ENCODE results near the gene CHMP6. TPM values are rescaled to one million over a fixed set of nuclear protein-coding genes. Genes with fewer than 3 reads are reported as not detected.

The CHMP6 gene
- polyA plus RNA-seq, 3 donors, result 20.3 to 44.8 (median 44.1) TPM

DNA sequence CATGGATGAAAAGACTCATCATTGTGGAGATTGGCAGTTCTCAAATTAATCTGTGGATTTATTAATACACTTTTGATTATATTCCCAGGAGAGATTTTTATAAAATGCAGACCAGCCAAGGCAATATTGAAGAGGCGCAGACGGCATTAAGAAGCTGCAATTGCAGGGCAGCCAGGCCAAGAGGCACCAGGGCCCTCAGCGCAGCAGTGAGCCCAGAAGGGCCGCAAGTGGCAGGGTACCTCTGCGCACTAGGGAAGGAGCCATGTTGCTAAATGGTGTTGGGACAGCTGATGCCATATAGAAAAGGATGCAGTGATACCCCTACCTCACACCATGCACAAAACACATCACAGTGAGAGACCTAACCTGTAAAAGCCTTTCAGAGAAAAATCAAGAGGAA is 36.6 kb upstream of the CHMP6 start:
- intact Hi-C loops (cut with micrococcal nuclease), result no loop called here
- Histone ChIP-seq H3K9ac (ENCODE audit: insufficient read depth, low read length, poor library complexity, severe bottlenecking) (no peak overlapping the region), H3K36me3 (replicated peaks in 1 of 2; ENCODE audit: control insufficient read depth in 1 of 2, insufficient read depth in 2 of 2, low read length in 2 of 2) (peaks cover 12 to 24% of the 10 kb centered on the region in 2 donors), H2AFZ (ENCODE audit: insufficient read depth, low read depth, low read length, poor library complexity, severe bottlenecking) (no peak overlapping the region), H3K4me3 (replicated peaks in 1 of 3; ENCODE audit: low read depth in 2 of 3, low read length in 3 of 3) (no peak overlapping the region), H3K79me2 (ENCODE audit: insufficient read depth, low read length) (no peaks in the 10 kb centered on the region), H3K4me1 (ENCODE audit: control insufficient read depth in 1 of 2, insufficient read depth in 2 of 2, low read length in 2 of 2) (no peaks in the 10 kb centered on the region), H3K27ac (ENCODE audit: low read depth in 1 of 2, low read length in 2 of 2) (no peak overlapping the region), H3K4me2 (replicated peaks; ENCODE audit: extremely low read depth, low read length, poor library complexity, severe bottlenecking) (no peak overlapping the region), H3K9me3 (replicated peaks in 1 of 2; ENCODE audit: control insufficient read depth in 1 of 2, insufficient read depth in 1 of 2, low read length in 2 of 2) (no peaks in the 10 kb centered on the region), H3K27me3 (ENCODE audit: control insufficient read depth in 2 of 2, insufficient read depth in 2 of 2, low read length in 2 of 2) (no peaks in the 10 kb centered on the region), H4K20me1 (ENCODE audit: insufficient read depth, low read length) (no peaks in the 10 kb centered on the region)
- H3K9me3 Mint-ChIP-seq, result no peaks in the 10 kb centered on the region
- H3K27me3 Mint-ChIP-seq (ENCODE audit: low read depth in 3 of 3), result no peaks in the 10 kb centered on the region
- no peak overlapping the region for H3K4me3 Mint-ChIP-seq
- 100% methylated on average over 4 of the region's 5 CpGs for WGBS (ENCODE audit: insufficient coverage)
- TF ChIP-seq, protein P1, sequence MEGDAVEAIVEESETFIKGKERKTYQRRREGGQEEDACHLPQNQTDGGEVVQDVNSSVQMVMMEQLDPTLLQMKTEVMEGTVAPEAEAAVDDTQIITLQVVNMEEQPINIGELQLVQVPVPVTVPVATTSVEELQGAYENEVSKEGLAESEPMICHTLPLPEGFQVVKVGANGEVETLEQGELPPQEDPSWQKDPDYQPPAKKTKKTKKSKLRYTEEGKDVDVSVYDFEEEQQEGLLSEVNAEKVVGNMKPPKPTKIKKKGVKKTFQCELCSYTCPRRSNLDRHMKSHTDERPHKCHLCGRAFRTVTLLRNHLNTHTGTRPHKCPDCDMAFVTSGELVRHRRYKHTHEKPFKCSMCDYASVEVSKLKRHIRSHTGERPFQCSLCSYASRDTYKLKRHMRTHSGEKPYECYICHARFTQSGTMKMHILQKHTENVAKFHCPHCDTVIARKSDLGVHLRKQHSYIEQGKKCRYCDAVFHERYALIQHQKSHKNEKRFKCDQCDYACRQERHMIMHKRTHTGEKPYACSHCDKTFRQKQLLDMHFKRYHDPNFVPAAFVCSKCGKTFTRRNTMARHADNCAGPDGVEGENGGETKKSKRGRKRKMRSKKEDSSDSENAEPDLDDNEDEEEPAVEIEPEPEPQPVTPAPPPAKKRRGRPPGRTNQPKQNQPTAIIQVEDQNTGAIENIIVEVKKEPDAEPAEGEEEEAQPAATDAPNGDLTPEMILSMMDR (IDR thresholded peaks at IDR 0.05), result no peak
- H3K36me3 Mint-ChIP-seq, result peaks cover 20 to 25% of the 10 kb centered on the region in 2 donors
- no peak for DNase-seq
- H3K27ac Mint-ChIP-seq, result no peak overlapping the region
- no peaks in the 10 kb centered on the region for H3K4me1 Mint-ChIP-seq

DNA sequence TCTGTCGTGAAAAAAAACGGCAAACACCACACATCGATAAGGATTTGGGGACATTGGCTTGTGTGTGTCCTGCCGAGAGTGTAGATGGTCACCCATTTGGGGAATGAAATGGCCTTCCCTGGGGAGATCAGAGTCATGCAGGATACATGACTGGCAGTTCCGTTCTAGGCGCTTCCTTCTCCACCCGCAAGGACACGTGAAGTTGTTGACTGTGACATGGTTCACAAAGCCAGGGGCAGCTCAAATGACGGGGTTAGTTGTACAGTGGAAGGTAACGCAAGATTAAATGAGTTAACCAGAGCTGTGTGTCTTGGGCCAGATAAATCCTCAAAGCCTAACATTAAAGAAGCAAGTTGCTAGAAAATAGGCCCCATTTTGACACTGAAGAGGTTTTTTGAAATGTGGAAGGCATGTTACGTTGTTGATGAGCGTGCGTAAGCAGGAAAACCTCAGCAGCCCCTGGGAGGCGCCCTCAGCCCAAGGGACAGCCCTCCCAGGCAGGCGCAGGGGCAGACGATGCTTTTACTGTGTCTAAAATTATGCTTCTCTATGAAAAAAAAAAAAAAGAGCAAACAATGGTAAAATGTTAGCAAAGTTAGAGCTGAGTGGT is 35.9 kb upstream of the CHMP6 start:
- WGBS (ENCODE audit: insufficient coverage), result 91% methylated on average over 10 of the region's 16 CpGs
- H3K27ac Mint-ChIP-seq, result no peak overlapping the region
- no peaks in the 10 kb centered on the region for H3K4me1 Mint-ChIP-seq
- Histone ChIP-seq H3K36me3 (replicated peaks in 1 of 2; ENCODE audit: control insufficient read depth in 1 of 2, insufficient read depth in 2 of 2, low read length in 2 of 2) (peaks cover 12 to 17% of the 10 kb centered on the region in 2 donors), H3K9ac (ENCODE audit: insufficient read depth, low read length, poor library complexity, severe bottlenecking) (no peak overlapping the region), H2AFZ (ENCODE audit: insufficient read depth, low read depth, low read length, poor library complexity, severe bottlenecking) (no peak overlapping the region), H4K20me1 (ENCODE audit: insufficient read depth, low read length) (no peaks in the 10 kb centered on the region), H3K79me2 (ENCODE audit: insufficient read depth, low read length) (no peaks in the 10 kb centered on the region), H3K27ac (ENCODE audit: low read depth in 1 of 2, low read length in 2 of 2) (no peak overlapping the region), H3K27me3 (ENCODE audit: control insufficient read depth in 2 of 2, insufficient read depth in 2 of 2, low read length in 2 of 2) (no peaks in the 10 kb centered on the region), H3K4me2 (replicated peaks; ENCODE audit: extremely low read depth, low read length, poor library complexity, severe bottlenecking) (no peak overlapping the region), H3K4me1 (ENCODE audit: control insufficient read depth in 1 of 2, insufficient read depth in 2 of 2, low read length in 2 of 2) (no peaks in the 10 kb centered on the region), H3K4me3 (replicated peaks in 1 of 3; ENCODE audit: low read depth in 2 of 3, low read length in 3 of 3) (no peak overlapping the region), H3K9me3 (replicated peaks in 1 of 2; ENCODE audit: control insufficient read depth in 1 of 2, insufficient read depth in 1 of 2, low read length in 2 of 2) (no peaks in the 10 kb centered on the region)
- TF ChIP-seq, protein P1 (IDR thresholded peaks at IDR 0.05), result no peak
- intact Hi-C loops (cut with micrococcal nuclease), result no loop called here
- no peaks in the 10 kb centered on the region for H3K27me3 Mint-ChIP-seq (ENCODE audit: low read depth in 3 of 3)
- H3K4me3 Mint-ChIP-seq, result no peak overlapping the region
- peaks cover 17 to 26% of the 10 kb centered on the region in 2 donors for H3K36me3 Mint-ChIP-seq
- H3K9me3 Mint-ChIP-seq, result no peaks in the 10 kb centered on the region
- no peak for DNase-seq

Measured in CD14-positive monocyte (primary cell).